Activated B cell treated with CpG ODN at 0.5 μM for 24 hours (primary cell): ENCODE data around the gene RBM14. TPM values are rescaled to one million over a fixed set of nuclear protein-coding genes. Genes with fewer than 3 reads are reported as not detected.
"Not testable (repeated sequence)": the region's sequence is repeated elsewhere in the genome, so short reads cannot be mapped to it uniquely, and the experiment has no call there.

Experiments
- ATAC-seq: fragments of 200-7000 bp; cut with Tn5 transposase; one replicate; pipeline ENCODE4 v1.10.0; 2021; ENCODE audit warnings: low read depth, mild to moderate bottlenecking, moderate library complexity
- CTCF ChIA-PET: fragments of 350-600 bp; sonication (Branson Sonifier 250); formaldehyde crosslinking; loops from one replicate; lab custom pipeline; 2021; ENCODE audit warnings: antibody characterized with exemption; lab: Charles Lee
- POLR2A ChIA-PET: fragments of 350-600 bp; sonication (Branson Sonifier 250); formaldehyde crosslinking; loops from one replicate; lab custom pipeline; 2021; ENCODE audit warnings: antibody characterized with exemption; lab: Charles Lee
- DNase-seq: peaks from one replicate; pipeline ENCODE4 v3.0.0; 2022
- H3K27ac Mint-ChIP-seq: one replicate; pipeline ENCODE4 v1.8.0; 2020; ENCODE audit warnings: mixed read lengths
- H3K27me3 Mint-ChIP-seq: one replicate; pipeline ENCODE4 v1.8.0; 2021; ENCODE audit warnings: mixed read lengths
- H3K36me3 Mint-ChIP-seq: one replicate; pipeline ENCODE4 v1.8.0; 2021; ENCODE audit warnings: low read depth, mixed read lengths
- H3K4me1 Mint-ChIP-seq: one replicate; pipeline ENCODE4 v1.8.0; 2021; ENCODE audit warnings: mixed read lengths
- H3K4me3 Mint-ChIP-seq: one replicate; pipeline ENCODE4 v1.8.0; 2020; ENCODE audit warnings: mild to moderate bottlenecking, mixed read lengths
- H3K9me3 Mint-ChIP-seq: one replicate; pipeline ENCODE4 v1.8.0; 2020; ENCODE audit warnings: mixed read lengths
- CTCF ChIP-seq: fragments of 200-600 bp; IDR thresholded peaks from one replicate; pipeline ENCODE4 v1.8.0; 2022; ENCODE audit warnings: antibody characterized with exemption, mild to moderate bottlenecking
- intact Hi-C: fragments of 100-400 bp; cut with micrococcal nuclease; formaldehyde crosslinking; loops from one replicate; pipeline ENCODE4 v1.15.1; 2024
- total RNA-seq: library from RNA; stranded (reverse); gene quantifications from 2 replicates; pipeline ENCODE4 v1.2.3, GENCODE V29; 2022

The RBM14 gene
- total RNA-seq, 1 donor from 2014 or later = 160 TPM

DNA sequence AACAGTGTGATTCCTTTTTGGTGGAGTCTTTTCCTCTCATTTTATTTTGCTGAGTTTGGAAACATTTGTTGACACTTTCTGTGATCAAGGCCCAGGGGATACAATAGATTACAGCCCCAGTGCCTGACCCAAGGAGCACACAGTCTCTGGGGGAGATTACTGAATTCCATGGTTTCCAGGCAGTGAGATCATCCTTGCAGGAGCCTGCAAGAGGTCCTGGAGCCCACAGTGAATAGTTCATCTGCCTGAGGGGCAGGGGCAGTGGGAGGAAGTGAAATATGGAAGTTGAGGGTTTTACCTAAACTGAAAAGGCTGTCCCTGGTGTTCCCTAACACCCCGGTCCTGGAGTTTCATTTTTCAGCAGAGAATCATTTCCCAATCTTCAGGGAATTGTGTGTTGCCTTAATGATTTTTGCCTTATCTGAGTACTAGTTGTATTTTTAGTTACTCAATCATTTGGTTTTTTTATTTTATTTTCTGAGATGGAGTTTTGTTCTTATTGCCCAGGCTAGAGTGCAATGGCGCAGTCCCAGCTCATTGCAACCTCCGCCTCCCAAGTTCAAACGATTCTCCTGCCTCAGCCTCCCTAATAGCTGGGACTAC lies 15.7 kb upstream of the RBM14 start:
- CTCF ChIA-PET = no interaction called here
- peak overlapping the region; percentile 2 for H3K4me3 Mint-ChIP-seq
- peaks cover 25% of the 10 kb centered on the region for H3K4me1 Mint-ChIP-seq
- no peaks in the 10 kb centered on the region for H3K9me3 Mint-ChIP-seq
- no peaks in the 10 kb centered on the region for H3K27me3 Mint-ChIP-seq
- peaks cover 33% of the 10 kb centered on the region for H3K36me3 Mint-ChIP-seq
- DNase-seq (no peak), ATAC-seq (no peak)
- POLR2A ChIA-PET = interaction anchor here (0.6 to 2.8 kb wide), 2 partner anchors 16 to 961 kb away, joined by 5 to 13 read pairs; partner anchors contain the start of gene RBM14
- TF ChIP-seq CTCF = no peak
- intact Hi-C loops = no loop called here
- peak overlapping the region; percentile 32 for H3K27ac Mint-ChIP-seq

DNA sequence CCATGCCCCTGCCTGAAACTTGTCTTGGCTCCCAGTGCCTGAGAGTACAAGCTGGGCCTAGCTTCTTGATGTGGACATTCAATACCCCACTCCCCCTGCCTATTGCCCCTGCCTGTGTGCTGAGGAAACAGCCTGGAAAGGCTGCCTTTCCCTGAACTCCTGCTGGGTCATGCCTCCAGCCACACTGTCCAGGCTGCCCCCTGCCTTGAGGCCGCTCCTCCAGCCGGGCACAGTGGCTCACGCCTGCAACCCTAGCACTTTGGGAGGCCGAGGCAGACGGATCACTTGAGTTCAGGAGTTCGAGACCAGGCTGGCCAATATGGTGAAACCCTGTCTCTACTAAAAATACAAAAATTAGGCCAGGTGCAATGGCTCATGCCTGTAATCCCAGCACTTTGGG lies 13.4 kb upstream of the RBM14 start:
- Mint-ChIP-seq H3K9me3 (no peaks in the 10 kb centered on the region), H3K27me3 (no peaks in the 10 kb centered on the region), H3K4me1 (peaks cover 29% of the 10 kb centered on the region), H3K4me3 (no peak overlapping the region), H3K27ac (no peak overlapping the region), H3K36me3 (peaks cover 45% of the 10 kb centered on the region)
- POLR2A ChIA-PET = no interaction called here
- ATAC-seq (no peak), DNase-seq (no peak)
- CTCF ChIA-PET = no interaction called here
- intact Hi-C loops = no loop called here
- TF ChIP-seq CTCF = no peak

GRCh38 chr11:66604155-66604554 lies 12.3 kb upstream of the RBM14 start:
- CTCF ChIA-PET = no interaction called here
- Mint-ChIP-seq H3K27me3 (no peaks in the 10 kb centered on the region), H3K27ac (no peak overlapping the region), H3K4me3 (no peak overlapping the region), H3K4me1 (peaks cover 34% of the 10 kb centered on the region), H3K9me3 (no peaks in the 10 kb centered on the region), H3K36me3 (peaks cover 45% of the 10 kb centered on the region)
- POLR2A ChIA-PET = interaction anchor here (5.4 kb wide), 1 partner anchor 13 kb away, joined by 71 read pairs; the partner anchor contains the start of gene RBM14
- no peak for TF ChIP-seq CTCF
- no peak for DNase-seq
- intact Hi-C loops = no loop called here
- ATAC-seq = no peak

DNA sequence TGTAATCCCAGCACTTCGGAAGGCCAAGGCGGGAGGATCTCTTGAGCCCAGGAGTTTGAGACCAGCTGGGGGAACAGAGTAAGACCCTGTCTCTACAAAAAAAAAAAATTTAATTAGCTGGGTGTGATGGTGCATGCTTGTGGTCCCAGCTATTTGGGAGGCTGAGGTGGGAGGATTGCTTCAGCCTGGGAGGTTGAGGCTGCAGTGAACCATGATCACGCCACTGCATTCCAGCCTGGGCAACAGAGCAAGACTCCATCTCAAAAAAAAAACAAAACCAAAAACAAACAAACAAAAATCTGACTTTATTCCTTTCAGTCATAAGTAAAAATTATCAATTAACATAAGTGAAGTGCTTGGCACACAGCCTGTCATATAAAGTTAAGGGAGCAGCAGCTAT lies 9.8 kb upstream of the RBM14 start:
- H3K27me3 Mint-ChIP-seq, DNase-seq, ATAC-seq, intact Hi-C loops, H3K9me3 Mint-ChIP-seq, H3K4me3 Mint-ChIP-seq: not testable (repeated sequence)
- peaks cover 37% of the 10 kb centered on the region for H3K36me3 Mint-ChIP-seq
- ChIA-PET POLR2A (interaction anchor here (0.5 to 5.4 kb wide), 8 partner anchors 10 to 71 kb away, joined by 3 to 71 read pairs (median 4); partner anchors contain the start of genes CCDC87, RBM14, RBM4B and ZDHHC24), CTCF (interaction anchor here (1.7 to 1.9 kb wide), 2 partner anchors 32 to 71 kb away, joined by 4 to 5 read pairs; partner anchors contain the start of genes RBM4 and RBM4B)
- H3K4me1 Mint-ChIP-seq = peaks cover 39% of the 10 kb centered on the region
- peak overlapping the region; percentile 18 for H3K27ac Mint-ChIP-seq

DNA sequence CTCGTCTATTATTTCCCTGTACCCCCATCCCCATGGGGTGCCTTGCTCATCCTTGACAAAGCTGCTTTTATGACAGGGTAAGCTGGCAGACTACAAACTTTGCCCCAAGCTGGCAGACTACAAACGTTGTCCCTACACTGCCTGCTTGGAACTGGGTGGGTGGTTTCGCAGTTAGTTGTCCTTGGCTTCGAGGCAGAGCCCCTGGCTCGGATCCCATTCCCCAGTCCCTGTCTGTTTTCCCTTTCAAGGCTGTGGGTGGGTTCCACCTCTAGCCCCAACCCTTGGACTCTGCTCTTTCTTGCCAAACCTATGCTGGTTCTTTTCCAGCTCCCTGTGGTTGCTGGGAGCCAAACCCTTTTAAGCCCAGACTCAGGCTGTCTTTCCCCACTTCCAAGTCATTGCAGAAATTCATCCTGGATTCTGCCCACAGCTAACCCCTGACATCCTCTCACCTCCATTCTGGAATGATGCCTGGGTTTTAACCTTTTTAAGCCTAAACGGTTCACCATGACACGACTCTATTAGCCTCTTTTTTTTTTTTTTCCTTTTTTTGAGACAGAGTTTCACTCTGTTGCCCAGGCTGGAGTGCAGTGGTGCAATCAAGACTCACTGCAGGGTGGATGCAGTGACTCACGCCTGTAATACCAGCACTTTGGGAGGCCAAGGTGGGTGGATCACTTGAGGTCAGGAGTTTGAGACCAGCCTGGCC lies 9.2 kb upstream of the RBM14 start:
- CTCF ChIA-PET = interaction anchor here (1.7 to 1.9 kb wide), 2 partner anchors 32 to 70 kb away, joined by 4 to 5 read pairs; partner anchors contain the start of genes RBM4 and RBM4B
- POLR2A ChIA-PET = interaction anchor here (0.5 to 5.4 kb wide), 10 partner anchors 10 to 221 kb away, joined by 3 to 73 read pairs (median 5); partner anchors contain the start of genes CCDC87, RBM14, RBM4 and ZDHHC24

More for the DNA sequence above, 9.2 kb upstream of the RBM14 start:
- Mint-ChIP-seq H3K4me3 (no peak overlapping the region), H3K4me1 (peaks cover 42% of the 10 kb centered on the region), H3K27me3 (no peaks in the 10 kb centered on the region), H3K9me3 (no peaks in the 10 kb centered on the region), H3K27ac (peak overlapping the region; percentile 80), H3K36me3 (peaks cover 34% of the 10 kb centered on the region)
- DNase-seq (no peak), ATAC-seq (no peak)
- intact Hi-C loops = no loop called here
- no peak for TF ChIP-seq CTCF
